GM19463 (cell line): ENCODE results near the gene TMEM174.
"Not testable (repeated sequence)": the region's sequence is repeated elsewhere in the genome, so short reads cannot be mapped to it uniquely, and the experiment has no call there.

Experiments
- ATAC-seq: cut with Tn5 transposase; IDR thresholded peaks from one replicate; pipeline ENCODE4 v1.9.1; 2021; ENCODE audit warnings: mild to moderate bottlenecking, moderate library complexity; ENCODE audit not compliant: unreplicated experiment

TMEM174 gene

GRCh38 chr5:73188764-73189531 lies 16.0 kb downstream of the TMEM174 start:
- no peak for ATAC-seq

- no peak for ATAC-seq
Observed at GRCh38 chr5:73189871-73190376, 16.9 kb downstream of the TMEM174 start.

GRCh38 chr5:73192370-73192769 lies 19.4 kb downstream of the TMEM174 start:
- ATAC-seq, result no peak

GRCh38 chr5:73193592-73193991 lies 20.6 kb downstream of the TMEM174 start:
- ATAC-seq, result no peak

GRCh38 chr5:73196201-73196600 lies 23.2 kb downstream of the TMEM174 start:
- ATAC-seq, result no peak

- ATAC-seq, result no peak
Observed at GRCh38 chr5:73197637-73198257, 24.8 kb downstream of the TMEM174 start.

- no peak for ATAC-seq
Observed at GRCh38 chr5:73198833-73199592, 26.0 kb downstream of the TMEM174 start.

GRCh38 chr5:73199671-73200070 lies 26.7 kb downstream of the TMEM174 start:
- ATAC-seq, result no peak

GRCh38 chr5:73201547-73202513 lies 28.8 kb downstream of the TMEM174 start:
- peak; percentile 77 for ATAC-seq

GRCh38 chr5:73204332-73204731 lies 31.3 kb downstream of the TMEM174 start:
- ATAC-seq, result no peak

GRCh38 chr5:73204733-73205132 lies 31.7 kb downstream of the TMEM174 start:
- ATAC-seq, result no peak

GRCh38 chr5:73205305-73205704 lies 32.3 kb downstream of the TMEM174 start:
- ATAC-seq, result no peak

- not testable (repeated sequence) for ATAC-seq
Observed at GRCh38 chr5:73207239-73207638, 34.2 kb downstream of the TMEM174 start.

GRCh38 chr5:73209075-73209474 lies 36.1 kb downstream of the TMEM174 start:
- not testable (repeated sequence) for ATAC-seq

GRCh38 chr5:73212693-73213092 lies 39.7 kb downstream of the TMEM174 start:
- ATAC-seq, result not testable (repeated sequence)

- peak; percentile 55 for ATAC-seq
Observed at GRCh38 chr5:73213566-73213998, 40.6 kb downstream of the TMEM174 start.

- ATAC-seq, result no peak
Observed at GRCh38 chr5:73214306-73214705, 41.3 kb downstream of the TMEM174 start.

- no peak for ATAC-seq
Observed at GRCh38 chr5:73214996-73215395, 42.0 kb downstream of the TMEM174 start.

- no peak for ATAC-seq
Observed at GRCh38 chr5:73215531-73215890, 42.5 kb downstream of the TMEM174 start.

GRCh38 chr5:73215891-73216610 lies 43.1 kb downstream of the TMEM174 start:
- peak; percentile 76 for ATAC-seq
